HepG2 (cell line): ENCODE data around the gene NDRG3. TPM values are rescaled to one million over a fixed set of nuclear protein-coding genes. Genes with fewer than 3 reads are reported as not detected.

Experiments used
- POGZ ChIP-seq: sonication (generic); formaldehyde crosslinking; IDR thresholded peaks from 2 replicates; pipeline ENCODE4 v1.4.0; 2020; ENCODE audit warnings: mild to moderate bottlenecking, missing genetic modification reagents
- SOX13 ChIP-seq, 3 experiments: fragments of 450-650 bp in 1 of 3; sonication (generic) in 1 of 3; formaldehyde crosslinking in 1 of 3; IDR thresholded peaks in 2 of 3; conservative IDR thresholded peaks in 1 of 3; 2 replicates each; pipeline versions ENCODE4 v1.5.0 to v1.6.1; 2016 to 2020; ENCODE audit warnings: antibody characterized with exemption in 1 of 3, mild to moderate bottlenecking in 1 of 3, missing compliant biosample characterization in 1 of 3, missing genetic modification reagents in 1 of 3, moderate library complexity in 1 of 3
- YY1 ChIP-seq: IDR thresholded peaks from 2 replicates; pipeline ENCODE4 v1.6.1; 2011; ENCODE audit warnings: low read length, low read depth, moderate library complexity, mild to moderate bottlenecking; ENCODE audit not compliant: insufficient read depth, insufficient replicate concordance
- ZNF207 ChIP-seq: fragments of 450-650 bp; IDR thresholded peaks from 2 replicates; pipeline ENCODE4 v1.6.1; 2016; ENCODE audit warnings: antibody characterized with exemption, borderline replicate concordance
- ZNF224 ChIP-seq: sonication (generic); formaldehyde crosslinking; IDR thresholded peaks from 2 replicates; pipeline ENCODE4 v1.5.0; 2020; ENCODE audit warnings: mild to moderate bottlenecking, missing genetic modification reagents
- ZNF703 ChIP-seq: sonication (generic); formaldehyde crosslinking; IDR thresholded peaks from 2 replicates; pipeline ENCODE4 v1.5.1; 2020; ENCODE audit warnings: missing genetic modification reagents, mild to moderate bottlenecking, moderate library complexity, borderline replicate concordance
- ZSCAN29 ChIP-seq: sonication (generic); formaldehyde crosslinking; conservative IDR thresholded peaks from 2 replicates; pipeline ENCODE4 v1.4.0; 2020; ENCODE audit warnings: mild to moderate bottlenecking, missing genetic modification reagents
- polyA plus RNA-seq, 8 experiments: library from polyadenylated mRNA; depleted of rRNA in 3 of 8; stranded (reverse) in 7 of 8; unstranded in 1 of 8; fragments of >200 nt; fragmentation: Illumina TruSeq in 4 of 8; extraction: Trizol in 4 of 8; gene quantifications; 2 replicates each; pipeline versions ENCODE4 v1.2.1 to v1.2.3, GENCODE V29; 2011 to 2016; ENCODE audit warnings: low read depth in 4 of 8, missing spikeins in 1 of 8, mixed read lengths in 1 of 8; ENCODE audit not compliant: insufficient read depth in 1 of 8
- total RNA-seq, 5 experiments: library from RNA; depleted of rRNA; stranded (reverse); fragments of >200 nt; fragmentation: Illumina TruSeq; extraction: Trizol; gene quantifications; 2 replicates each; pipeline ENCODE4 v1.2.3, GENCODE V29; 2016; ENCODE audit warnings: low read depth in 1 of 5
- TF ChIP-seq, protein P1 (sequence below): sonication (generic); formaldehyde crosslinking; IDR thresholded peaks from 2 replicates; pipeline ENCODE4 v1.4.0; 2020; ENCODE audit warnings: low read depth, missing genetic modification reagents
- TF ChIP-seq, protein P2 (sequence below): sonication (generic); formaldehyde crosslinking; IDR thresholded peaks from 2 replicates; pipeline ENCODE4 v1.5.0; 2020; ENCODE audit warnings: missing genetic modification reagents
- TF ChIP-seq, protein P3 (sequence below): sonication (generic); formaldehyde crosslinking; IDR thresholded peaks from 2 replicates; pipeline ENCODE4 v1.5.1; 2020; ENCODE audit warnings: missing genetic modification reagents, mild to moderate bottlenecking, borderline replicate concordance
- TF ChIP-seq, protein P4 (sequence below): sonication (generic); formaldehyde crosslinking; IDR thresholded peaks from 2 replicates; pipeline ENCODE4 v1.9.0; 2022; ENCODE audit warnings: low read depth, missing genetic modification reagents
- TF ChIP-seq, protein P5 (sequence below): sonication (generic); formaldehyde crosslinking; IDR thresholded peaks from 2 replicates; pipeline ENCODE4 v1.8.0; 2022; ENCODE audit warnings: mild to moderate bottlenecking, missing genetic modification reagents, borderline replicate concordance
- TF ChIP-seq, protein P6 (sequence below): sonication (generic); formaldehyde crosslinking; IDR thresholded peaks from 2 replicates; pipeline ENCODE4 v1.4.0; 2020; ENCODE audit warnings: missing genetic modification reagents, borderline replicate concordance

The NDRG3 gene
- total and polyA plus RNA-seq, 2 of the 13 experiments (the other 11 are each of a cell fraction or from before 2014, with no cell fraction given) = 36.0 to 40.5 TPM

DNA sequence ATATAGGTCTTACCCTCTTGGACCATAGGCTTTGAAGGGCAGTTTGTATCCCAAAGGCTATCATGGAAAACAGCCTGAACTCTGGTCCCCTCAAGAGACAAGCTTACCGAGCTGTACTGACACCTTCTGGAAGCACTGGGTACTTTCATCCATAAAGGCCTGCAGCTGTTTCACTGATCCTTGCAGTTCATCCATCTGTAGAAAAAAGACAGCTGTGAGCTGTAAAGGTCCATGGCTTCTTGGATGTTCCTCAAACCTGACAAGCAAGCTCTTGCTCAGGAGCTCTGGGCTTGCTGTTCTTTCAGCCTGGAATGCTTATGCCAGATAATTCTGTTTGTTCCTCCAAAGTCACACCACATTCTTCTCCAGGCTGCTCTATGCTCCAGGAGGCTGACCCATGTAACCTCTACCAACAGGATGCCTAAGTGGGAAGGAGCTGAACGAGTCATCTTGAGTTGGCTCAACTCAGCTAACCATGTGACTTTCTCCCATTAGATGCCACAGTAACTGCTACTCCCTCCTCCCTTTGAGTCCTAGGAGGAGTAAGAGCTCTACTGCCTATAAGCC is 8.8 kb upstream of the NDRG3 start (continued):
- TF ChIP-seq, protein P1, sequence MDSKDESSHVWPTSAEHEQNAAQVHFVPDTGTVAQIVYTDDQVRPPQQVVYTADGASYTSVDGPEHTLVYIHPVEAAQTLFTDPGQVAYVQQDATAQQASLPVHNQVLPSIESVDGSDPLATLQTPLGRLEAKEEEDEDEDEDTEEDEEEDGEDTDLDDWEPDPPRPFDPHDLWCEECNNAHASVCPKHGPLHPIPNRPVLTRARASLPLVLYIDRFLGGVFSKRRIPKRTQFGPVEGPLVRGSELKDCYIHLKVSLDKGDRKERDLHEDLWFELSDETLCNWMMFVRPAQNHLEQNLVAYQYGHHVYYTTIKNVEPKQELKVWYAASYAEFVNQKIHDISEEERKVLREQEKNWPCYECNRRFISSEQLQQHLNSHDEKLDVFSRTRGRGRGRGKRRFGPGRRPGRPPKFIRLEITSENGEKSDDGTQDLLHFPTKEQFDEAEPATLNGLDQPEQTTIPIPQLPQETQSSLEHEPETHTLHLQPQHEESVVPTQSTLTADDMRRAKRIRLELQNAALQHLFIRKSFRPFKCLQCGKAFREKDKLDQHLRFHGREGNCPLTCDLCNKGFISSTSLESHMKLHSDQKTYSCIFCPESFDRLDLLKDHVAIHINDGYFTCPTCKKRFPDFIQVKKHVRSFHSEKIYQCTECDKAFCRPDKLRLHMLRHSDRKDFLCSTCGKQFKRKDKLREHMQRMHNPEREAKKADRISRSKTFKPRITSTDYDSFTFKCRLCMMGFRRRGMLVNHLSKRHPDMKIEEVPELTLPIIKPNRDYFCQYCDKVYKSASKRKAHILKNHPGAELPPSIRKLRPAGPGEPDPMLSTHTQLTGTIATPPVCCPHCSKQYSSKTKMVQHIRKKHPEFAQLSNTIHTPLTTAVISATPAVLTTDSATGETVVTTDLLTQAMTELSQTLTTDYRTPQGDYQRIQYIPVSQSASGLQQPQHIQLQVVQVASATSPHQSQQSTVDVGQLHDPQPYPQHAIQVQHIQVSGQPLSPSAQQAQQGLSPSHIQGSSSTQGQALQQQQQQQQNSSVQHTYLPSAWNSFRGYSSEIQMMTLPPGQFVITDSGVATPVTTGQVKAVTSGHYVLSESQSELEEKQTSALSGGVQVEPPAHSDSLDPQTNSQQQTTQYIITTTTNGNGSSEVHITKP = no peak
- 0 out of 2 replicates have a peak, but pooled peaks have one; percentile 64 for TF ChIP-seq ZSCAN29
- TF ChIP-seq POGZ = no peak
- TF ChIP-seq, protein P2, sequence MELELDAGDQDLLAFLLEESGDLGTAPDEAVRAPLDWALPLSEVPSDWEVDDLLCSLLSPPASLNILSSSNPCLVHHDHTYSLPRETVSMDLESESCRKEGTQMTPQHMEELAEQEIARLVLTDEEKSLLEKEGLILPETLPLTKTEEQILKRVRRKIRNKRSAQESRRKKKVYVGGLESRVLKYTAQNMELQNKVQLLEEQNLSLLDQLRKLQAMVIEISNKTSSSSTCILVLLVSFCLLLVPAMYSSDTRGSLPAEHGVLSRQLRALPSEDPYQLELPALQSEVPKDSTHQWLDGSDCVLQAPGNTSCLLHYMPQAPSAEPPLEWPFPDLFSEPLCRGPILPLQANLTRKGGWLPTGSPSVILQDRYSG = no peak
- TF ChIP-seq, protein P3, sequence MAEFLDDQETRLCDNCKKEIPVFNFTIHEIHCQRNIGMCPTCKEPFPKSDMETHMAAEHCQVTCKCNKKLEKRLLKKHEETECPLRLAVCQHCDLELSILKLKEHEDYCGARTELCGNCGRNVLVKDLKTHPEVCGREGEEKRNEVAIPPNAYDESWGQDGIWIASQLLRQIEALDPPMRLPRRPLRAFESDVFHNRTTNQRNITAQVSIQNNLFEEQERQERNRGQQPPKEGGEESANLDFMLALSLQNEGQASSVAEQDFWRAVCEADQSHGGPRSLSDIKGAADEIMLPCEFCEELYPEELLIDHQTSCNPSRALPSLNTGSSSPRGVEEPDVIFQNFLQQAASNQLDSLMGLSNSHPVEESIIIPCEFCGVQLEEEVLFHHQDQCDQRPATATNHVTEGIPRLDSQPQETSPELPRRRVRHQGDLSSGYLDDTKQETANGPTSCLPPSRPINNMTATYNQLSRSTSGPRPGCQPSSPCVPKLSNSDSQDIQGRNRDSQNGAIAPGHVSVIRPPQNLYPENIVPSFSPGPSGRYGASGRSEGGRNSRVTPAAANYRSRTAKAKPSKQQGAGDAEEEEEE = no peak
- TF ChIP-seq ZNF207 = no peak
- TF ChIP-seq SOX13 (IDR thresholded peaks at IDR 0.05) = no peak
- peak in 1 of 2 experiments; percentile 14; a peak in 1 of 4 replicates for TF ChIP-seq SOX13 (CRISPR knock-in tag; conservative IDR thresholded peaks at IDR 0.05 in 1 of 2, IDR thresholded peaks at IDR 0.05 in 1 of 2)
- TF ChIP-seq, protein P4, sequence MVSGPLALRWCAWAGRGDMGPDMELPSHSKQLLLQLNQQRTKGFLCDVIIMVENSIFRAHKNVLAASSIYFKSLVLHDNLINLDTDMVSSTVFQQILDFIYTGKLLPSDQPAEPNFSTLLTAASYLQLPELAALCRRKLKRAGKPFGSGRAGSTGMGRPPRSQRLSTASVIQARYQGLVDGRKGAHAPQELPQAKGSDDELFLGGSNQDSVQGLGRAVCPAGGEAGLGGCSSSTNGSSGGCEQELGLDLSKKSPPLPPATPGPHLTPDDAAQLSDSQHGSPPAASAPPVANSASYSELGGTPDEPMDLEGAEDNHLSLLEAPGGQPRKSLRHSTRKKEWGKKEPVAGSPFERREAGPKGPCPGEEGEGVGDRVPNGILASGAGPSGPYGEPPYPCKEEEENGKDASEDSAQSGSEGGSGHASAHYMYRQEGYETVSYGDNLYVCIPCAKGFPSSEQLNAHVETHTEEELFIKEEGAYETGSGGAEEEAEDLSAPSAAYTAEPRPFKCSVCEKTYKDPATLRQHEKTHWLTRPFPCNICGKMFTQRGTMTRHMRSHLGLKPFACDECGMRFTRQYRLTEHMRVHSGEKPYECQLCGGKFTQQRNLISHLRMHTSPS (CRISPR knock-in tag) = no peak
- TF ChIP-seq ZNF703 = no peak
- TF ChIP-seq, protein P5, sequence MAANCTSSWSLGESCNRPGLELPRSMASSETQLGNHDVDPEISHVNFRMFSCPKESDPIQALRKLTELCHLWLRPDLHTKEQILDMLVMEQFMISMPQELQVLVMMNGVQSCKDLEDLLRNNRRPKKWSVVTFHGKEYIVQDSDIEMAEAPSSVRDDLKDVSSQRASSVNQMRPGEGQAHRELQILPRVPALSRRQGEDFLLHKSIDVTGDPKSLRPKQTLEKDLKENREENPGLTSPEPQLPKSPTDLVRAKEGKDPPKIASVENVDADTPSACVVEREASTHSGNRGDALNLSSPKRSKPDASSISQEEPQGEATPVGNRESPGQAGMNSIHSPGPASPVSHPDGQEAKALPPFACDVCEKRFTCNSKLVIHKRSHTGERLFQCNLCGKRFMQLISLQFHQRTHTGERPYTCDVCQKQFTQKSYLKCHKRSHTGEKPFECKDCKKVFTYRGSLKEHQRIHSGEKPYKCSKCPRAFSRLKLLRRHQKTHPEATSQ (CRISPR knock-in tag) = no peak
- no peak for TF ChIP-seq YY1
- TF ChIP-seq, protein P6, sequence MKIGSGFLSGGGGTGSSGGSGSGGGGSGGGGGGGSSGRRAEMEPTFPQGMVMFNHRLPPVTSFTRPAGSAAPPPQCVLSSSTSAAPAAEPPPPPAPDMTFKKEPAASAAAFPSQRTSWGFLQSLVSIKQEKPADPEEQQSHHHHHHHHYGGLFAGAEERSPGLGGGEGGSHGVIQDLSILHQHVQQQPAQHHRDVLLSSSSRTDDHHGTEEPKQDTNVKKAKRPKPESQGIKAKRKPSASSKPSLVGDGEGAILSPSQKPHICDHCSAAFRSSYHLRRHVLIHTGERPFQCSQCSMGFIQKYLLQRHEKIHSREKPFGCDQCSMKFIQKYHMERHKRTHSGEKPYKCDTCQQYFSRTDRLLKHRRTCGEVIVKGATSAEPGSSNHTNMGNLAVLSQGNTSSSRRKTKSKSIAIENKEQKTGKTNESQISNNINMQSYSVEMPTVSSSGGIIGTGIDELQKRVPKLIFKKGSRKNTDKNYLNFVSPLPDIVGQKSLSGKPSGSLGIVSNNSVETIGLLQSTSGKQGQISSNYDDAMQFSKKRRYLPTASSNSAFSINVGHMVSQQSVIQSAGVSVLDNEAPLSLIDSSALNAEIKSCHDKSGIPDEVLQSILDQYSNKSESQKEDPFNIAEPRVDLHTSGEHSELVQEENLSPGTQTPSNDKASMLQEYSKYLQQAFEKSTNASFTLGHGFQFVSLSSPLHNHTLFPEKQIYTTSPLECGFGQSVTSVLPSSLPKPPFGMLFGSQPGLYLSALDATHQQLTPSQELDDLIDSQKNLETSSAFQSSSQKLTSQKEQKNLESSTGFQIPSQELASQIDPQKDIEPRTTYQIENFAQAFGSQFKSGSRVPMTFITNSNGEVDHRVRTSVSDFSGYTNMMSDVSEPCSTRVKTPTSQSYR = no peak
- TF ChIP-seq ZNF224 (CRISPR knock-in tag) = no peak
